T follicular helper cell (primary cell): ENCODE data around the gene DLX5.

Experiments used
- DNase-seq: peaks from one replicate; pipeline ENCODE4 v3.0.0-alpha.2; 2020; ENCODE audit warnings: low read depth

Gene DLX5

GRCh38 chr7:96991546-96992191 lies 33.0 kb downstream of the DLX5 start:
- no peak for DNase-seq

GRCh38 chr7:96989859-96990317 lies 34.7 kb downstream of the DLX5 start:
- DNase-seq, result no peak

- no peak for DNase-seq
Measured at GRCh38 chr7:96989241-96989858, 35.3 kb downstream of the DLX5 start.

GRCh38 chr7:96987719-96988118 lies 36.9 kb downstream of the DLX5 start:
- no peak for DNase-seq

- no peak for DNase-seq
Measured at GRCh38 chr7:96986901-96987300, 37.7 kb downstream of the DLX5 start.

- DNase-seq, result no peak
Measured at GRCh38 chr7:96985992-96986391, 38.6 kb downstream of the DLX5 start.

GRCh38 chr7:96982586-96982985 lies 42.0 kb downstream of the DLX5 start:
- DNase-seq, result no peak

GRCh38 chr7:96979551-96980276 lies 44.9 kb downstream of the DLX5 start:
- no peak for DNase-seq

GRCh38 chr7:96977445-96977844 lies 47.2 kb downstream of the DLX5 start:
- no peak for DNase-seq

GRCh38 chr7:96976106-96976505 lies 48.5 kb downstream of the DLX5 start:
- no peak for DNase-seq

- DNase-seq, result no peak
Measured at GRCh38 chr7:96973986-96974385, 50.6 kb downstream of the DLX5 start.

- DNase-seq, result no peak
Measured at GRCh38 chr7:96970739-96971138, 53.9 kb downstream of the DLX5 start.
